Stimulated activated CD4-positive, alpha-beta T cell treated with anti-CD3 and anti-CD28 coated beads, Interleukin-1b, Interleukin-23, amount 100 ng/mL, for 24 hours (primary cell): ENCODE results near the gene RANBP3.
"Not testable (repeated sequence)": the region's sequence is repeated elsewhere in the genome, so short reads cannot be mapped to it uniquely, and the experiment has no call there.

Source experiments
- DNase-seq, 4 experiments: peaks; one replicate each; pipeline ENCODE4 v3.0.0-alpha.2; 2020; ENCODE audit warnings: low read depth in 4 of 4, low spot score in 1 of 4

The RANBP3 gene

GRCh38 chr19:5977785-5978605, at the start of gene RANBP3:
RANBP3 (minus strand) TSS chr19:5978140; CDS start chr19:5978082, 58 bp downstream.
- peak; percentile 95 to 97 (median 96) for DNase-seq

- no peak for DNase-seq
Measured at GRCh38 chr19:6026390-6027227, 48.7 kb upstream of the RANBP3 start.

GRCh38 chr19:6024756-6025155, 46.8 kb upstream of the RANBP3 start:
- DNase-seq: not testable (repeated sequence)

- DNase-seq: no peak
Measured at GRCh38 chr19:6023936-6024335, 46.0 kb upstream of the RANBP3 start.

GRCh38 chr19:6023085-6023682, 45.2 kb upstream of the RANBP3 start:
- DNase-seq: no peak

- DNase-seq: no peak
Measured at GRCh38 chr19:6022570-6023064, 44.7 kb upstream of the RANBP3 start.

GRCh38 chr19:6021878-6022569, 44.1 kb upstream of the RANBP3 start:
- peak; percentile 64 to 72 (median 68) for DNase-seq

GRCh38 chr19:6020972-6021805, 43.2 kb upstream of the RANBP3 start:
- no peak for DNase-seq

- no peak for DNase-seq
Measured at GRCh38 chr19:6020166-6020882, 42.4 kb upstream of the RANBP3 start.

GRCh38 chr19:6018786-6019185, 40.8 kb upstream of the RANBP3 start:
- DNase-seq: no peak

GRCh38 chr19:6017576-6017975, 39.6 kb upstream of the RANBP3 start:
- DNase-seq: no peak

GRCh38 chr19:6015841-6016545, 38.1 kb upstream of the RANBP3 start:
- DNase-seq: no peak

GRCh38 chr19:6014551-6015135, 36.7 kb upstream of the RANBP3 start:
- no peak for DNase-seq

- DNase-seq: no peak
Measured at GRCh38 chr19:6012426-6013170, 34.7 kb upstream of the RANBP3 start.

- no peak for DNase-seq
Measured at GRCh38 chr19:6011794-6012193, 33.9 kb upstream of the RANBP3 start.

- DNase-seq: no peak
Measured at GRCh38 chr19:6011206-6011605, 33.3 kb upstream of the RANBP3 start.

- no peak for DNase-seq
Measured at GRCh38 chr19:6010107-6010506, 32.2 kb upstream of the RANBP3 start.

GRCh38 chr19:6007866-6008265, 29.9 kb upstream of the RANBP3 start:
- DNase-seq: no peak
